K562 (cell line): ENCODE measurements around the gene RAB7A. TPM values are rescaled to one million over a fixed set of nuclear protein-coding genes. Genes with fewer than 3 reads are reported as not detected.

Experiments
- MEF2A ChIP-seq: IDR thresholded peaks from 2 replicates; pipeline ENCODE4 v1.6.1; 2011; ENCODE audit warnings: low read depth, mild to moderate bottlenecking, low read length, moderate library complexity; ENCODE audit not compliant: control insufficient read depth
- polyA plus RNA-seq, 8 experiments: library from polyadenylated mRNA; depleted of rRNA in 4 of 8; stranded (reverse) in 5 of 8; unstranded in 3 of 8; fragments of >200 nt; fragmentation: Nextera tagmentation in 2 of 8; fragmentation: Illumina TruSeq in 1 of 8; extraction: Ambion mirVana in 2 of 8; extraction: Trizol in 1 of 8; gene quantifications; 2 replicates each; pipeline versions ENCODE4 v1.2.1 to v1.2.3, GENCODE V29; 2011 to 2014; ENCODE audit warnings: inconsistent platforms in 1 of 8, missing spikeins in 1 of 8
- total RNA-seq, 7 experiments: library from RNA; depleted of rRNA in 6 of 7; stranded (reverse); fragments of >200 nt in 6 of 7; fragmentation: Illumina TruSeq in 2 of 7; extraction: Trizol in 2 of 7; gene quantifications; 2 replicates each; pipeline versions ENCODE4 v1.2.1 to v1.2.3, GENCODE V29; 2011 to 2021; ENCODE audit warnings: low replicate concordance in 1 of 7
- TF ChIP-seq, protein P1 (sequence below), 2 experiments: fragments of 450-650 bp; formaldehyde crosslinking in 1 of 2; IDR thresholded peaks; 2 replicates each; pipeline versions ENCODE4 v1.4.0 to v1.6.1; 2014 to 2020; ENCODE audit warnings: mild to moderate bottlenecking in 2 of 2, borderline replicate concordance in 1 of 2, low read depth in 1 of 2
- TF ChIP-seq, protein P2 (sequence below): fragments of 250-450 bp; sonication (Bioruptor Pico); IDR thresholded peaks from 2 replicates; pipeline ENCODE4 v1.8.0; 2022; ENCODE audit warnings: moderate library complexity, mild to moderate bottlenecking, inconsistent platforms
- TF ChIP-seq, protein P3 (sequence below): fragments of 450-650 bp; formaldehyde crosslinking; IDR thresholded peaks from 2 replicates; pipeline ENCODE4 v1.4.0; 2020; ENCODE audit warnings: mild to moderate bottlenecking, moderate library complexity

The RAB7A gene
- total and polyA plus RNA-seq, 9 of the 15 experiments (the other 6 are each of a cell fraction or from before 2014, with no cell fraction given), result 30.9 to 204 (median 72.8) TPM

DNA sequence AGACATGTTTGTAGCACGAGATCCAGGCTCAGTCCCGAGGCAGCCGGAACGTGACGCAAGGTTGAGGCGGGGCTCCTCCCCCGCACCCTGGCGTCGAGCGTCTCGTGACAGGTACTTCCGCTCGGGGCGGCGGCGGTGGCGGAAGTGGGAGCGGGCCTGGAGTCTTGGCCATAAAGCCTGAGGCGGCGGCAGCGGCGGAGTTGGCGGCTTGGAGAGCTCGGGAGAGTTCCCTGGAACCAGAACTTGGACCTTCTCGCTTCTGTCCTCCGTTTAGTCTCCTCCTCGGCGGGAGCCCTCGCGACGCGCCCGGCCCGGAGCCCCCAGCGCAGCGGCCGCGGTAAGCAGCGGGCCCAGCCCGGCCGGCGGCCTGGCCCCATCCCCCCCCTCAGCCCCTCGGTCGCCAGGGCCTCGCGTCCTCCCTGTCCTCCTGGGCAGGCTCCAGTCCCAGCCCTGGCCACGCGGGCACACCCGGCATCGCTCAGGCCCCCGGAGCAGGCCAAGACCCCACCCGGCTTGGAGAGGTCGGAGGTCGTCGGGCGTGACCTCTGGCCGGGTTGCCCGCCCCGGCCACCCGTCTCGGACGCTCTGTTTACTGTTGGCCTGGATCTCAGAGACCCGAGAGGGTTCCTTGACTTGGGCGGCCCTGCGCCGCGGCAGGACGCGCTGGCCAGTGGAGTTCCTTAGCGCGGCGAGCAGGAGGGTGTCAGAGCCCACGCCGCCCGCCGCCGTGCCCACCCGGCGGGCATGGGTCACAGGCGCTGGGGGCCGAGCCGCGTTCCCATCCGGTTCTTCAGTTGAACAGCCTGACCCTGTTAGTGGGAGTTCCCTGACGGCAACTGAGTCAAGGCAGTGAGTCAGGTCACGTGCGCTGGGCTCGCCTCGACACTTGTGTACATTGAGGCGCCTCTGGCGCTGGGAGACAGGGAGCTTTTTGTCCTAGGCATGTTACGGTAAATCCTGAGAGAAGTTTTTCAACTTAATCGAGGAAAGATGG, at the start of gene RAB7A (continued):
- TF ChIP-seq, protein P1, sequence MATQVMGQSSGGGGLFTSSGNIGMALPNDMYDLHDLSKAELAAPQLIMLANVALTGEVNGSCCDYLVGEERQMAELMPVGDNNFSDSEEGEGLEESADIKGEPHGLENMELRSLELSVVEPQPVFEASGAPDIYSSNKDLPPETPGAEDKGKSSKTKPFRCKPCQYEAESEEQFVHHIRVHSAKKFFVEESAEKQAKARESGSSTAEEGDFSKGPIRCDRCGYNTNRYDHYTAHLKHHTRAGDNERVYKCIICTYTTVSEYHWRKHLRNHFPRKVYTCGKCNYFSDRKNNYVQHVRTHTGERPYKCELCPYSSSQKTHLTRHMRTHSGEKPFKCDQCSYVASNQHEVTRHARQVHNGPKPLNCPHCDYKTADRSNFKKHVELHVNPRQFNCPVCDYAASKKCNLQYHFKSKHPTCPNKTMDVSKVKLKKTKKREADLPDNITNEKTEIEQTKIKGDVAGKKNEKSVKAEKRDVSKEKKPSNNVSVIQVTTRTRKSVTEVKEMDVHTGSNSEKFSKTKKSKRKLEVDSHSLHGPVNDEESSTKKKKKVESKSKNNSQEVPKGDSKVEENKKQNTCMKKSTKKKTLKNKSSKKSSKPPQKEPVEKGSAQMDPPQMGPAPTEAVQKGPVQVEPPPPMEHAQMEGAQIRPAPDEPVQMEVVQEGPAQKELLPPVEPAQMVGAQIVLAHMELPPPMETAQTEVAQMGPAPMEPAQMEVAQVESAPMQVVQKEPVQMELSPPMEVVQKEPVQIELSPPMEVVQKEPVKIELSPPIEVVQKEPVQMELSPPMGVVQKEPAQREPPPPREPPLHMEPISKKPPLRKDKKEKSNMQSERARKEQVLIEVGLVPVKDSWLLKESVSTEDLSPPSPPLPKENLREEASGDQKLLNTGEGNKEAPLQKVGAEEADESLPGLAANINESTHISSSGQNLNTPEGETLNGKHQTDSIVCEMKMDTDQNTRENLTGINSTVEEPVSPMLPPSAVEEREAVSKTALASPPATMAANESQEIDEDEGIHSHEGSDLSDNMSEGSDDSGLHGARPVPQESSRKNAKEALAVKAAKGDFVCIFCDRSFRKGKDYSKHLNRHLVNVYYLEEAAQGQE (IDR thresholded peaks at IDR 0.05; ENCODE audit: borderline replicate concordance), result peak; percentile 42; the same call in 1 of the 2 replicates
- TF ChIP-seq, protein P1 (CRISPR knock-in tag; IDR thresholded peaks at IDR 0.05; ENCODE audit: low read depth), result 0 out of 2 replicates have a peak, but pooled peaks have one; percentile 14
- TF ChIP-seq, protein P2, sequence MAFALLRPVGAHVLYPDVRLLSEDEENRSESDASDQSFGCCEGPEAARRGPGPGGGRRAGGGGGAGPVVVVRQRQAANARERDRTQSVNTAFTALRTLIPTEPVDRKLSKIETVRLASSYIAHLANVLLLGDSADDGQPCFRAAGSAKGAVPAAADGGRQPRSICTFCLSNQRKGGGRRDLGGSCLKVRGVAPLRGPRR (CRISPR knock-in tag), result no peak
- TF ChIP-seq, protein P3, sequence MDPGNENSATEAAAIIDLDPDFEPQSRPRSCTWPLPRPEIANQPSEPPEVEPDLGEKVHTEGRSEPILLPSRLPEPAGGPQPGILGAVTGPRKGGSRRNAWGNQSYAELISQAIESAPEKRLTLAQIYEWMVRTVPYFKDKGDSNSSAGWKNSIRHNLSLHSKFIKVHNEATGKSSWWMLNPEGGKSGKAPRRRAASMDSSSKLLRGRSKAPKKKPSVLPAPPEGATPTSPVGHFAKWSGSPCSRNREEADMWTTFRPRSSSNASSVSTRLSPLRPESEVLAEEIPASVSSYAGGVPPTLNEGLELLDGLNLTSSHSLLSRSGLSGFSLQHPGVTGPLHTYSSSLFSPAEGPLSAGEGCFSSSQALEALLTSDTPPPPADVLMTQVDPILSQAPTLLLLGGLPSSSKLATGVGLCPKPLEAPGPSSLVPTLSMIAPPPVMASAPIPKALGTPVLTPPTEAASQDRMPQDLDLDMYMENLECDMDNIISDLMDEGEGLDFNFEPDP (CRISPR knock-in tag), result no peak
- TF ChIP-seq MEF2A, result no peak
